IPS-20b (cell line): ENCODE results near the gene TDO2.

Experiments
- H3K27ac ChIP-seq: one replicate; pipeline ENCODE4 v1.5.1; 2013; ENCODE audit warnings: low read length
- H3K27me3 ChIP-seq: 2 replicates; pipeline ENCODE4 v1.6.1; 2013; ENCODE audit warnings: mild to moderate bottlenecking, low read length, inconsistent platforms; ENCODE audit not compliant: insufficient read depth
- H3K36me3 ChIP-seq: 2 replicates; pipeline ENCODE4 v1.6.1; 2013; ENCODE audit warnings: low read depth, mild to moderate bottlenecking, inconsistent platforms, low read length, moderate library complexity; ENCODE audit not compliant: insufficient read depth
- H3K4me1 ChIP-seq: 2 replicates; pipeline ENCODE4 v1.6.1; 2013; ENCODE audit warnings: mild to moderate bottlenecking, control low read depth, inconsistent platforms, low read length, moderate library complexity; ENCODE audit not compliant: insufficient read depth
- H3K4me3 ChIP-seq: 2 replicates; pipeline ENCODE4 v1.5.1; 2013; ENCODE audit warnings: mild to moderate bottlenecking, low read length, inconsistent platforms
- H3K9ac ChIP-seq: 2 replicates; pipeline ENCODE4 v1.6.1; 2013; ENCODE audit warnings: low read depth, mild to moderate bottlenecking, inconsistent platforms, low read length, moderate library complexity
- H3K9me3 ChIP-seq: 2 replicates; pipeline ENCODE4 v1.6.1; 2013; ENCODE audit warnings: mild to moderate bottlenecking, low read depth, low read length, inconsistent platforms; ENCODE audit not compliant: insufficient read depth

The TDO2 gene

GRCh38 chr4:155941085-155941790, 37.7 kb downstream of the TDO2 start:
- no peaks in the 10 kb centered on the region for H3K27me3 ChIP-seq
- no peak overlapping the region for H3K4me3 ChIP-seq
- H3K4me1 ChIP-seq = no peaks in the 10 kb centered on the region
- no peak overlapping the region for H3K27ac ChIP-seq
- H3K9me3 ChIP-seq = no peaks in the 10 kb centered on the region
- no peaks in the 10 kb centered on the region for H3K36me3 ChIP-seq
- no peak overlapping the region for H3K9ac ChIP-seq

GRCh38 chr4:155941820-155942219, 38.3 kb downstream of the TDO2 start:
- no peak overlapping the region for H3K4me3 ChIP-seq
- no peak overlapping the region for H3K27ac ChIP-seq
- H3K4me1 ChIP-seq = no peaks in the 10 kb centered on the region
- H3K9me3 ChIP-seq = no peaks in the 10 kb centered on the region
- no peak overlapping the region for H3K9ac ChIP-seq
- no peaks in the 10 kb centered on the region for H3K27me3 ChIP-seq
- H3K36me3 ChIP-seq = no peaks in the 10 kb centered on the region

- no peak overlapping the region for H3K4me3 ChIP-seq
- H3K9me3 ChIP-seq = no peaks in the 10 kb centered on the region
- H3K27ac ChIP-seq = no peak overlapping the region
- no peaks in the 10 kb centered on the region for H3K36me3 ChIP-seq
- H3K9ac ChIP-seq = no peak overlapping the region
- H3K27me3 ChIP-seq = no peaks in the 10 kb centered on the region
- no peaks in the 10 kb centered on the region for H3K4me1 ChIP-seq
Observed at GRCh38 chr4:155943605-155944291, 40.3 kb downstream of the TDO2 start.

- no peaks in the 10 kb centered on the region for H3K27me3 ChIP-seq
- H3K4me1 ChIP-seq = no peaks in the 10 kb centered on the region
- H3K9me3 ChIP-seq = no peaks in the 10 kb centered on the region
- no peaks in the 10 kb centered on the region for H3K36me3 ChIP-seq
- no peak overlapping the region for H3K4me3 ChIP-seq
- H3K9ac ChIP-seq = no peak overlapping the region
- no peak overlapping the region for H3K27ac ChIP-seq
Observed at GRCh38 chr4:155944516-155944915, 41.0 kb downstream of the TDO2 start.

DNA sequence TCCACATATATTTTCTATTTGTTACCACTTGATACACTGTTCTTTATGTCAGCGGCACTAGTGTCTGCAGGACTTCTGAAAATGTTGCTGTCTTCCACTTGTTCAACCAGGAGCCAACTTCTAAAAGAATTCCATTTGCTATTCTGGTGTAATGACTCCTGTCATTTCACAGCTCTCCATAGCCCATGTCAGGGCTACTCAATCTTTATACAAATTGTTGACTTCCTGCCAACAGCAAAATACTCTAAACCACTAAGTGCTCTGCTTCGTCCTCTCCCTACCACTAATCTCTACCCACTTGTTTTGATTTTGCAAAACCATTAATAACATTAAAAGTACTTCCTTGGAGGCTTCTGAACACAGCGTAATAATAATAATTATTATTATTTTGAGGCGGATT, 43.0 kb downstream of the TDO2 start:
- Histone ChIP-seq H3K4me3 (no peak overlapping the region), H3K27me3 (no peaks in the 10 kb centered on the region), H3K36me3 (no peaks in the 10 kb centered on the region), H3K4me1 (no peaks in the 10 kb centered on the region), H3K27ac (no peak overlapping the region), H3K9ac (no peak overlapping the region), H3K9me3 (no peaks in the 10 kb centered on the region)

- no peak overlapping the region for H3K4me3 ChIP-seq
- no peaks in the 10 kb centered on the region for H3K9me3 ChIP-seq
- no peak overlapping the region for H3K9ac ChIP-seq
- H3K27ac ChIP-seq = no peak overlapping the region
- no peaks in the 10 kb centered on the region for H3K4me1 ChIP-seq
- no peaks in the 10 kb centered on the region for H3K27me3 ChIP-seq
- H3K36me3 ChIP-seq = no peaks in the 10 kb centered on the region
Observed at GRCh38 chr4:155948541-155948940, 45.0 kb downstream of the TDO2 start.

- H3K4me1 ChIP-seq = no peaks in the 10 kb centered on the region
- H3K27ac ChIP-seq = no peak overlapping the region
- no peaks in the 10 kb centered on the region for H3K36me3 ChIP-seq
- H3K9ac ChIP-seq = no peak overlapping the region
- H3K27me3 ChIP-seq = no peaks in the 10 kb centered on the region; the same call in 1 of the 2 replicates
- no peak overlapping the region for H3K4me3 ChIP-seq
- no peaks in the 10 kb centered on the region for H3K9me3 ChIP-seq
Observed at GRCh38 chr4:155950461-155950860, 47.0 kb downstream of the TDO2 start.

GRCh38 chr4:155952501-155952901, 49.0 kb downstream of the TDO2 start:
- H3K27ac ChIP-seq = no peak overlapping the region

DNA sequence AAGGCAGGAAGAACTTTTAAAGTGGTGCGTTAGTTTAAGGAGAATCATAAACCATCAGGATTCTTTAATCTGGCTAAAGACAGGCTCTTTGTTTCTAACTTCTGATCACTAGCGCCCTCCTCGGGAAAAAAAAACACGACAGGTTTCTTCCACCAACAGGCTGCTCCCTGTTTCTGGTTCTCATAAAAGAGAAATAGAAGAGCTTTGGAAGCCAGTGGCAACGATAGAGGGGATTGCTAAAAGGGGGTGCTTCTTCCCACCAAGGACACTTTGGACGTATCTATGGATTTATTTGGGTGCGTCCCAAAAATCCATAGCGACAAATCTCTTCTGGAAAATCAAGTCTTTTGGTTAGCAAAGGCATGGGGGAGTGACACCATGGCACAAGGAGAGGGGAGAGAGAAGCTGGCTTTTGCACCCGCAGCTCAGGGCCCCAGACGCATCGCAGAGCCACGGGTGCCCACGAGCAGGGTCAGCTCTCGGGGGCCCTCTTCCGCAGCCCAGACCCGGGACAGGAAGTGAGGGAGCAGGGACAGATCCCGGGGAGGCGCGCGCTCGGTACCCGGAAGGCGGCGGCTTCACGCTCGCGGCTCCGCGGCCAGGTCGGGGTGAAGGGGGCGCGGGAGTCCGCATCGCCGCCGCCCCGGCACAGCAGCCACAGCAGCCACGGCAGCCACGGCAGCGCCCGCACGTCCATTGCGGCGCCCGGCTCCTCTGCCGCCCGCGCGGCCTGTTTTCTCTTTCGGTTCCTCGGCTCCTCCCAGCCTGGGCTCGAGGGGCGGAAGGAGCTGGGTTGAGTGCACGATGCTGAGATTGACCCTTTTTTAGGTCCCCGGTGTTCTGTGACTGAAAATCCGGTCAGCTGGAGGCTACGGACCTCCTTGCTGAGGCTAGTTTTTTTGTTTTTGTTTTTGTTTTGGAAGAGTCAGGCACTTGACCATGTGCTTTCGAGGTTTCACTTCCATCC, 49.9 kb downstream of the TDO2 start, which contains the start of gene CTSO:
Gene CTSO, minus strand, starts transcription at position 716 of the 967 bp plus-strand sequence. Its CDS starts 19 bp downstream, at position 697.
- Histone ChIP-seq H3K4me1 (no peaks in the 10 kb centered on the region), H3K9me3 (no peaks in the 10 kb centered on the region), H3K36me3 (no peaks in the 10 kb centered on the region), H3K27ac (no peak within 1 kb of the TSS), H3K9ac (peak within 1 kb of the TSS; percentile 89), H3K27me3 (no peaks in the 10 kb centered on the region; the same call in 1 of the 2 replicates), H3K4me3 (peak within 1 kb of the TSS; percentile 85)

More at GRCh38 chr4:155952501-155952901, 49.0 kb downstream of the TDO2 start:
- H3K4me3 ChIP-seq = no peak overlapping the region
- no peaks in the 10 kb centered on the region; the same call in 1 of the 2 replicates for H3K27me3 ChIP-seq
- no peak overlapping the region for H3K9ac ChIP-seq
- H3K4me1 ChIP-seq = no peaks in the 10 kb centered on the region
- no peaks in the 10 kb centered on the region for H3K36me3 ChIP-seq
- no peaks in the 10 kb centered on the region for H3K9me3 ChIP-seq

- H3K27me3 ChIP-seq = no peaks in the 10 kb centered on the region; the same call in 1 of the 2 replicates
- H3K4me1 ChIP-seq = no peaks in the 10 kb centered on the region
- H3K9ac ChIP-seq = peak overlapping the region; percentile 89; the same call in 1 of the 2 replicates
- H3K9me3 ChIP-seq = no peaks in the 10 kb centered on the region
- peak overlapping the region; percentile 85; the same call in 1 of the 2 replicates for H3K4me3 ChIP-seq
- no peak overlapping the region for H3K27ac ChIP-seq
- no peaks in the 10 kb centered on the region for H3K36me3 ChIP-seq
Observed at GRCh38 chr4:155954118-155954685, 50.7 kb downstream of the TDO2 start.

GRCh38 chr4:155954939-155955338, 51.4 kb downstream of the TDO2 start:
- no peaks in the 10 kb centered on the region for H3K36me3 ChIP-seq
- no peak overlapping the region for H3K4me3 ChIP-seq
- no peaks in the 10 kb centered on the region for H3K9me3 ChIP-seq
- H3K4me1 ChIP-seq = no peaks in the 10 kb centered on the region
- no peak overlapping the region for H3K9ac ChIP-seq
- no peaks in the 10 kb centered on the region; the same call in 1 of the 2 replicates for H3K27me3 ChIP-seq
- H3K27ac ChIP-seq = no peak overlapping the region
